ENCODE data around the gene EIPR1.

- TF ChIP-seq CTCF (IDR thresholded peaks at IDR 0.05; ENCODE audit: insufficient read depth, low read depth, low read length) (no peak), EZH2 (IDR thresholded peaks at IDR 0.05; ENCODE audit: insufficient read depth, low read length) (no peak)
These were observed 96.7 kb downstream of the EIPR1 start for GRCh38 chr2:3280683-3281520.
